ENCODE results near the gene BCAS3. TPM values are rescaled to one million over a fixed set of nuclear protein-coding genes. Genes with fewer than 3 reads are reported as not detected.

Gene BCAS3
- total RNA-seq, 1 experiment from 2014 or later: 4.2 TPM

DNA sequence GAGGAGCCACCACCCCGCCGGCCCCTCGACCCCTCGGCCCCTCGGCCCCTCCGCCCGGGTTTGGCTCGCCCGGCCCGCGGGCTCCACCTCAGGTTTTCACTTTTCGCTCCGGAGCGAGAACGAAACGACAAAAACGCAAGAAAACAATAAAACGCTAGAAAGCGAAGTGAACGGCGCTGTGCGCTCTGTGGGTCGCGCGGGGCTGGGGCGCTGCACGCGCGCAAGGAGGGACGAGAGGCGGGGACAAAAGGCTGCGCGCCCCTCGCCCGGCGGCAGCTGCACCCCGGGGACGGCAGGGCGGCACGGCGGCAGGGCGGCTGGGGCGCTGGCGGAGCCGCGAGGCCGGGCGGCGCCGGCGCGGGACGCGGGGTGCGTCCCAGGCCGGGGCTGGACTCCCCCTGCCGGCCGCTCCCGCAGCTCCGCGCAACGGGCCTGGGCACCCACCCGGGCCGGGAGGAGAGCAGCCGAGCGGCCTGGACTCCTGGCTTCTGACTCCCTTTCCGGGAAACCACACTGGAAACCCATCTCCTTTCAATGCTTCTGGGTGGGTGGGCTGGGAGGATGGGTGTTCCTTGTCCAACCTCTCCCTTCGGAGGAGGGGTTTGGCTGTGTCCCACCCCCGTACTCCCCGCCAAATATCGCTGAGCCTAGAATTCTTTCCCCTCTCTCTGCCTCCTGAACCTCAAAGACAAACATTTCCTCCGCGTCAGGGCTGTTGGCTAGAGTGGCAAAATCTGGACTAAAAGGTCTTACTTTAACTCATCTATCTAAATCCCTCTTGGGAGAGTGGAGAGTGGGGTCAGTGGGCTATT, 731.9 kb downstream of the BCAS3 start:
- DNase-seq (ENCODE audit: low read depth): peak; percentile 69

DNA sequence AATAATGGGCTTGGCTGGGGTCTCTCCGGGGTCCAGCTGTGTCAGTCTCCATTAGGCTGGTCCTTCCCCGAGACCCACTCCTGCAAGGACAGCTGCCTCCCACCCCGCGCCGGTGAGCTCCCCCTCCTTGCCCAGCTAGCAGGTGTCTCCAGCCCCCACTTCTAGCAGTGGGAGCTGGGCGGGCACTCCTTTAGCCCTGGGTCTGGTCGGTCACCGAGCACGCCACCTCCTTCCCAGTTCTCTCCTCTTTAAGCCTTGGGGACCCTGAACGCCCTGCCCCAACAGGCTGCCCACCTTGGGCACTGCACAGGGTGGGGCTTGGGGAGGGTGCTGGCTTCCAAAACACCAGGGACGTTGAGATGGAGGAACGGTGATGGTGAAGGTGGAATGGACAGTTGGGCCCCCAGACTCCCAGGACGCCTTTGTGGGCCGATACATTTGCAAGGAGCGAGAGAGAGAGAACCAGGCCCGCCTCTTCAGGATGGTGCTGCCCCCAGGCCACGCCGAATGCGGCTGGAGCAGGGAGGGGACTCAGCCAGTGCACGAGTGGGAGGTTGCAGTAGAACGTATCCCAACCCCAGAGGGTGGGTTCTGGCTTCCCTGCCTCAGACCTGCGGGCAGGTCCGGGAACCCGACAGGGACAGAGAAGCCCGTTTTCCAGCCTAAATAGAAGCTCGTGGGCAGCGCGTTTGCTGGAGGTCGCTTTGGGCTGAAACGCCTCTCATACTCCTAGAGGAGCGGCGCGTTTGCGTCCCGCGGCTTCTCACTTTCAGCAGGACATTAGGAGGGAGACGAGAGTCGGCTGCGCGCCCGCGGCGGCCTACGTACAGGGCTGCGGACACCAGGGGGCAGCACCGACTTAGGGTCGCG, 732.7 kb downstream of the BCAS3 start:
- DNase-seq (ENCODE audit: low read depth): peak; percentile 59

DNA sequence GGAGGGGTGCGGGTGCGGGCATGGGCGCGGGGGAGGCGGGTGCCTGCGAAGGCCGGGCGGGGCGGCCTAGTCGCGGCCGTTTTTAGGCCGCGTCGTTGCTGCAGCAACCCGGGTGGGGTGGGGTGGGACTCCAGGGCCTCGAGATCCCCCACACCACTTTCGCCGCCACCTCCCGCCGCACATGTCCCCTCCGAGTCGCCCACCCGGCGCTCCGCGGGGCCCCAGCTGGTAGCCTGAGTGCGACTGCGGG, 733.3 kb downstream of the BCAS3 start:
- DNase-seq (ENCODE audit: low read depth): peak; percentile 7

DNA sequence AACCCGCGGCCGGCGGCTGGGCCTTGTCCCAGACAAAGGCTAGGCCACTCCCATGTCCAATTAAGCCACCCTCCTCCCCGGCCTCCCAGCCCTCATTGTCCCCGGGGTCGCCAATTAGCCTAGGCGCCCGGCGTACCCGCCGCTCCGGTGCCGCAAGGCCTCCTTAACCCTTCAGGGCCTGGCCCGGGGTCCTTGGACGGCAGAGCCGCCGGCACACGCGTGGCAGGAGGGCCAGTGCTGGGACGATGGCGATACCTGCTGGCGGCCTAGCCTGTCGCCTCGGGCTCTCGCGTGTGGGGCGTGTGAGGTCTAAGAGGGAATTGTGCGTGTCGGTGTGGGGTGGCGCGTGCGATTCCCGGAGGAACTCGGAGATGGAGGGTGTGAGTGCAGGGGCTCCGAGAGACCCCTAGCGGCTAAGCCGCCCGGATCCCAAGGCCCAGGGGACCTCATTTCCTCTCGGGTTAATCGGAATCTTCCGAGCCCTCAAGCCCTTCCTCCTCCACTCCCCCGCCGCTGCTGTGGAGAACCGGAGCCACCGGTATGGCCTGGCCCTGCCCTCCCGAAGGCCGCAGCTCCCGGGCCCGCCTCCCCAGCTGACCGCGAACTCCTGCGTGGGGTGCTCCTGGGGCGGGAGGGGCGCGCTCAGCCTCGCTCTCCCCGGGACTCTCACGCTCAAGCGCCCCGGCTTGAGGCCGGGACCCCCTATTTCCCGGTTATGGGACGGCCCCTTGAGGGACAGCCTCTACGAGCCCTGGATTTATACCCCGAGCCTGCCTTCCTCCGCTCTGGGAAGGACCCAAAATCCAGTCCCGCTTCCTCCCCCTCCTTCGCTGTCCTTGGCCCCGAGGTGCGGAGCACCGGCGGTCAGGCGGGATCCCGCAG, 733.9 kb downstream of the BCAS3 start:
- DNase-seq (ENCODE audit: low read depth): peak; percentile 62

DNA sequence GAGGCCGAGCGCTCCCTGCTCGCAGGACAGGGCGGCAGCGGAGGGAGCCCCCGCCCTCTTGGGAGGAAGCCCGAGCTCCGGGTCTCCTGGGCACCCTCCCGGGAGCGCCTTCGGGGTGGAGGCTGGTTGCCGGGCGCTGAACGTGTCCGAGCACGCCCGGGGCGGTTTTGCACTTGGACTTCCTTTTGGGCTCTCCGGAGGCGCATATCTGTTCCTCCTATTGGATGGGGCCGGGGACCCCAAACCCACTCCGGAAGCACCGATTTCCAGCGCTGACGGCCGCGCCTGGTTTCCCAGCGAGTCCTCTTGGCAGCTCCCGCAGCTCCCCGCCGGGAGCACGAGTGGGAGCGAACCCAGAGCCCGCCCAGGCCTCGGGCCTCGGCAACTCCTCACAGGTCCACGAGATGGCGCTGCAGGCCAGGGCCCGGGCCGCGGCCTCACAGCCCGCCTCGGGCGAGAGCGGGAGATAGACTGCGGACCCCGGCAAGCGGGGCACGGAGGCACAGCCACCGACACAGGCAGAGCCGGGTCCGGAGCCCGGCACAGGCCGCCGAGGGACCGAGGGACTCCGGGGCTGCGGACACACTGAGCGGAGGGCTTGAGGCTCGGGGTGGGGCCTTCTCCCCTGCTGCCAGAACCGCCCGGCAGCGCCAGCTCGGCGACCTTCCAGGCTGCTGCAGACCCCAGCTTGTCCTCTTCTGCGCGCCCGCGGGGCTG, 734.6 kb downstream of the BCAS3 start:
- DNase-seq (ENCODE audit: low read depth): peak; percentile 74

DNA sequence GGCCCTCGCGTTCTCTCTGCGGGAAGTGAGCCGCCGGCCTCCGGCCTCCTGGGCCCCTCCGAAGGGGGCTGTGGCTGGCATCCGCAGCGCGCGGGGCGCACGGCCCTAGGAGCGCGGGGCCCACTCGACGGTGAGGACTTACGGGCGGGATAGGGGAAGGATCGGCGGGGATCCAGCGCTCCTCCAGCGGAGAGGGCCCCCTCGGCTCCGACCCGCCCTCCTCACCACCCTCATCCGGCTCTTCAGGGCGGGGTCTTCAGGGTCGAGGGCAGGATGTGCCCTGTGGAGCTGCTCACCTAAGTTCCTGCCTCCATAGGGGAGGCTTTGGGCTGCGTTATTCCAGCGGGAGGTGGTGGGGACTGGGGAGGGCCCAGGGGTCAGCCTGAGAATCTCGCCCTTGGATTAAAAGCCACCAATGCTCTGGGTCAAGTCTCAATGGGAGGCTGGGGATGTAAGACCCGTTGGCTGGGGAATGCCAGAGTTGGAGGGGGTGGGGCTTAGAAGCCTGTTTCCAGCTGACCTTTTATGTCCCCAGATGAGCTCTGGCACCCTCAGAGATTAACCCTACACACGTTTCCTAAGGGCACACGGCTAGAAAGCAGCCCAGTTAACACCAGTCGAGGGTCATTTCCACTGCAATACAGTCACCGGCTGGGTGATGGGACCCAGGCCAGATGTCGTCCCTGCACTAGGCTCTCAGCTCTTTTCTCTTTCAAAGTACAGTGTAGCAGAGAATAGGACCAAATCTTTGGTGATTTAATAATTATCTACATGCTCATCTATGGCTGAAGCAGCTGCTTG, 735.4 kb downstream of the BCAS3 start:
- DNase-seq (ENCODE audit: low read depth): no peak

DNA sequence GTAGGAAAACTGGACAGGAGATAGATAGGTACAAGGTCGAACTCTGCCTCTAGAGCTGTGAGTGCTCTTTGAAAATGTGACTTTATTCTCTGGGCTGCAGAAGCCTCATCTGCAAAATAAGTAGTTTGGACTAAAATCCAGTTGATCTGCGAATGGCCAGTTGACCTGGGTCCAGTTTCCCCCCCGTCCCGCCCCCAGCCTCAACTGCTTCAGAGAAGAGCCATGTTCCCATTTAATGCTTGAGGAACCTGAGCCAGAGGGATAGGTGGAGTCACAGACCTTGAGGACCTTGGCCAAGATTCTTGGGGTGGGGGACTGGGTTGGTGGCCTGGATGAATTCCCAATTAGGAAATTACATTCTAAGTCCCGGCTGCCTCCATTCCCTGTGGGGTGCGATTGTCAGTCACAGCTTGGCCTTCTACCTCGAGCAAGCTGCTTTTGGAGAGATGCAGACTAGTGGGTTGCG, 736.0 kb downstream of the BCAS3 start:
- no peak for DNase-seq (ENCODE audit: low read depth)

DNA sequence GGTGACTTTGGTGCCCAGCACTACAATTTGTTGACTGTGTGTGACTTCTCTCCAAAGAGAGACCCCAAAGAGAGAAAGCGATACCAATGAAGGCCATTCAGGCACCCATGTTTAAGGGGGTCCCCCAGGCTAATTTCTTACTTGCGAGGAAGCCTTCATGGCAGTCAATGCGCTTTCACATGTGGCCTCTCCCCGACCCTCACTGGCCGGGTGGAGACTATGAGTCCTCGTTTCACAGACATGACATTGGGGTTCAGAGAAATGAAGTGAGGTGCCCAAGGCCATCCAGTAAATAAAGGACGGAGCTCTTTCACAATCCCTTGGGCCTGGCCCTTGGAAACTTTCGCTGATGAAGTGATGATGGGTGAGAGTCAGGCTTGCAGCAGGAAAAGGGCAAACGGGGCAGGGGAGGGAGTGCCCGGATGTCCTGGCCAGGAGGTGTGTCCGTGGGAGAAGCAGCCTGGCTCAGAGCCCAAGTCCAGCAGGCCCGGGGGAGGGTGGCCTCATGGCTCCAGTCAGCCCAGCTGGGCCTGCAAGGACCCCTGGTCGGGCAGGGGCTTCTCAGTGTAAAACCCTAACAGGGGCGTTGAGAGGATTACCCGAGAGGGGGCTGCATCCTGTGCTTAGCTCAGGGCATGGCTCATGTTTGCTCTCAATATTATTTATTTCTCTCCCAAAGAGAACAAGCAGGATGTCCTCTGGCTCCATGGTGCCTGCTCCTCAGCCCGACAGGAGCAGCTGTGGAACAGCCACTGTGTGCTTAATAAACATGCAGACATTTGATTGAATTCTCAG, 736.7 kb downstream of the BCAS3 start:
- DNase-seq (ENCODE audit: low read depth): no peak

DNA sequence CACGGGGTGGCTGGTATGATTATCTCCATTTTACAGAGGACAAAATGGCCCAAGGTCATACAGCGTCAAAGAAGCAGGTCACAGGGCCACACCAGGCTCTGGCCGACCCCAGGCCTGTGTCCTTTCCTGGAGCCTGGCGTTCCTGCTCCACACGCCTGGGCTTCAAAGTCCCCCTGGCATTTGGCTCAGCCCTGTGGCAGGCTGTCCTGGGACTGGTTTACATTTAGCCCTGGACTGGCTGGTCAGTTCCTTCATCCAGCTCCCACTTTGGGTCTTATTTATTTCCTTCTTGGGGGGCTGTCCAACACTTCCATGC, 737.2 kb downstream of the BCAS3 start:
- no peak for DNase-seq (ENCODE audit: low read depth)

DNA sequence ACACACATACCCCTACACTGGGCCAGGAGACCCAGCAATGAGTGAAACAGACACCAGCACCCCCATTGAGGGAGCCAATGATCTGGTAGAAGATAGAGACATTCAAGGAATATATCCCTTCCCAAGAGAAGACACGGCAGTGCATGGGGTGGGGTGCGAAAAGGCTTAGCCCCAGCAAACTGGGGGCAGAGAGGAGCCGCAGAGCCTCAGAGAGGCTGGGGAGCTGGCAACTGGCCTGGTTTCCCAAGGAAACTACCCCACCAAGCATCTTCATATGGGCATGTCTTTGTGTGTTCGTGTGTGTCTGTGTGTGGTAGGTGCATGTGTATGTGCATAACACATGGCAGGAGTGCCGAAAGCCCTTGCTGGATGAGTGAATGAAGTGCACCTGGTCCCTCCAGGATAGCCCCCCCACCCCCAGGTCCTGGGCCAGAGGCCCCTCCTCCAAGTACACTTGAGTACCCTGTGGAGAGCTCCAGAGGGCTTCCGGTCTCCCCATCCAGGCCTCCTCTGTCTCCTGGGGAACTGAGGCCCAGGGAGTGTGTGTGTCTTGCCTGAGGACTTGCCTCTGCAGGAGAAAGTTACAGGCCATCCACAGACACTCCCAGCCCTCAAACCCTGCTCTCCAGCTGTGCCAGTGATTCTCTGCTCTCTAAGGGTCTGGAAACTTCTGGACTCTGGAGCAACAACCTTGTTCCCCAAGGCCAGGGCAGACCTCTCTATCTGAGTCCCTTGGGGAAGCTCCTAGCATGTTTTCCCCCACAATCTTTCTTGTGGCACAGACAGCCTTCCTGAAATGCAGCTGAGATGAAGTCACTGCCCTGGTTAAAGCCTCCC, 737.9 kb downstream of the BCAS3 start:
- DNase-seq (ENCODE audit: low read depth): no peak

DNA sequence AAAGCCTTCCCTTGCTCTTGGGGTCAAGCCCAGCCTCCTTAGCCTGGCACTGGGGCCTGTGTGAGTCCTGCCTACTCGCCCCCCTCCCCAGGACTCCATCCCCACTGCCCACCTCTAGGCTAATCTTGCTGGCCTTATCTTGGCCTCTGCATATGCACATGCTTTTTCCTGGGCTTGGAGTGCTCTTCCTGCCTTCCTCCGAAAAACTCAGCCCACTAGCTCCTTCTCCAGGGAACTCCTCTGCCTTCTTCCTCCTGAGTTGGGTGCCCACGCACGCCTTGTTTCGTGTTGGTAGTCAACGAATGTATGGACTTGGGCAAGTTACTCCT, 738.5 kb downstream of the BCAS3 start:
- no peak for DNase-seq (ENCODE audit: low read depth)

DNA sequence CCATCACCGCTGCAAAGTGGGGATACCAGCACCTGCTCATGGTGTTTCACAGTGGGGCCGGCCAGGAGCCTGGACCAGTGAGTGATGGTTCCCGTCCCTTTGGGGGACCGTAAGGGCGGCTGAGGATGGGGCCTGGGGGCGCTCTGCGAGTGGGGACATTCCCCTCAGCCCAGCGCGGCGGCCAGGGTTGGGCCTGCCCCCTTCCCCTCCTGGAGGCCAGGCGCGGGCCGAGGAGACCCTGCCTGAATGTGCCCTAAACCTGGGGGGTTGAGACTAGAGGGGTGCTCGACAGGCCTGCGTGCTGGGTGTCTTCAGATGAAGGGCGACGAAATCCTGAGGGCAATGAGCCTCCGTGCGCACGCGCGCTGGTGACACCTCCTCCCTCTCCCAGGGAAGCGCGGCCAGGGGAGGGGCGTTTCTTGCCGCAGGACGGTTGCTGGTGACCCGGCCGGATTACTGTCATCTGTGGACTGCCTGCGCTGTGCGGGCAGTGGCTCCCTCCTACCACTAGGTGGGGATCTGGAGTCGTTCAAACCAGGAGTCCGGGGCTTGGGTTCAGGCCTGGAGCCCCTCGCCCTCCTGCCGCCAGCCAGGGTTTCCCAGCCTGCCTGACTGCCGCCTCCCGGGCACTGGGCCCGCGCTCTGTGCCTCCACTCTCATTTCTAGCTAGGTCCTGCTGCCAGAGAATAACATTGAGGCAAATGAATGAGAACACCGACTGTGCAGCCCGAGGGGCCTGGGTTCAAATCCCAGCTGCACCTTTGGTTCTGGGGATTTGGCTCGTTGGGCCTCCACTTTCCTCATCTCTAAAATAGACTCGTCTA, 739.1 kb downstream of the BCAS3 start:
- peak; percentile 80 for DNase-seq (ENCODE audit: low read depth)

DNA sequence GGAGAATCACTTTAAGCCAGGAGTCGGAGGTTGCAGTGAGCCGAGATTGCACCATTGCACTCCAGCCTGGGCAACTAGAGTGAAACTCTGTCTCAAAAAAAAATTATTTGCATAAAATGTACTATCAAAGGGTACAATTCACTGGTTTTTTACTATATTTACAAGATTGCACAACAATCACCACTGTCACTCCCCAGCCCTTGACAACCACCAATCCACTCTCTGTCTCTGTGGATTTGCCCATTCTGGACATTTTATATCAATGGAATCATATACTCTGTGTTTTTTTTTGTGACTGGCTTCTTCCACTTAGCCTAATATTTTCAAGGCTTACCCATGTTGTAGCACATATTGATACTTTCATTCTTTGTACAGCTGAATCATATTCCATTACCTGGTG, 740.8 kb downstream of the BCAS3 start:
- DNase-seq (ENCODE audit: low read depth): no peak

DNA sequence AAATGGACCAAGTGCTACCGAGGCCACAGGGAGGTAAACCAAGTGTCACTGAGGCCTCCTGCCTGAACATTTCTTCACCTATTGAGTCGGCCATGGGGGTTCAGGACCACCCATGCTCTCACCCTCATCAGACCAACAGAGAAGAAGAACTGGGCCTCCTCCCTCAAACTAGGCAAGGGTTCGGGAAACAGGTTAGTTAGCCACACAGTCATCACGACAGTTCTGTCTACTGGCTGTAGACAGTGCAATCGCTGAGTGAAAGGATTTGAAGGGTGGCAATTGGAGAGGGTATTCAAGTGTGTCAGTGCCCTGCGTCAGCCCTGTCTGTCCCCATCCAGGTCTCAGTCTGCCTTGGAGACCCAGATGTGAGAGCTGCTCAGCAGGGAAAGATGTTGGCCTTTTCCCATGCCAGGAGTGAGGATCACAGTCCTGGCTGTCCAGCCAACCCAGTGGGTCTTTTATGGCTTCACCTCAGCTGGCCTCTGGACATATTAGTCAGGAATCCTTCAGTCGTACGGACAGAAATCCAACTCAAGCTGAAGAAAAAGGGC, 741.9 kb downstream of the BCAS3 start:
- DNase-seq (ENCODE audit: low read depth): no peak

DNA sequence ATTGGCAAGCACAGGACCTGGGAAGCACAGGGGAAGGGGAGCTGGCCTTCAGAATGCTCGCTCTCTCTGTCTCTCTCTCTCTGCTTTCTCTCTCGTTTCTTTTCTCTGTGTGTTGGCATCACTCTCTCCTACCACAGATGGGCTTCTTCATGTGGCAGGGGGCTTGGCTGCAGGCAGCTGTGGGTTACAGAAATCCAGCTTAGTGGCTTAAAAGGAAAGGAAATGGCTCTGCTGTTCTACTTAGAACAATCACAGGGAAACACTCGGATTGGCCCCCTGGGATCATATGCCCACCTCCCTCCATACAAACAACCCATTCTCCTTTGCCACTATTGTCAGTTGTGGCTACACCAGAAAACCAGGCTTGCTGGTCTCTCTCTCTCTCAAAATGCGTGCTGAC, 742.4 kb downstream of the BCAS3 start:
- no peak for DNase-seq (ENCODE audit: low read depth)

DNA sequence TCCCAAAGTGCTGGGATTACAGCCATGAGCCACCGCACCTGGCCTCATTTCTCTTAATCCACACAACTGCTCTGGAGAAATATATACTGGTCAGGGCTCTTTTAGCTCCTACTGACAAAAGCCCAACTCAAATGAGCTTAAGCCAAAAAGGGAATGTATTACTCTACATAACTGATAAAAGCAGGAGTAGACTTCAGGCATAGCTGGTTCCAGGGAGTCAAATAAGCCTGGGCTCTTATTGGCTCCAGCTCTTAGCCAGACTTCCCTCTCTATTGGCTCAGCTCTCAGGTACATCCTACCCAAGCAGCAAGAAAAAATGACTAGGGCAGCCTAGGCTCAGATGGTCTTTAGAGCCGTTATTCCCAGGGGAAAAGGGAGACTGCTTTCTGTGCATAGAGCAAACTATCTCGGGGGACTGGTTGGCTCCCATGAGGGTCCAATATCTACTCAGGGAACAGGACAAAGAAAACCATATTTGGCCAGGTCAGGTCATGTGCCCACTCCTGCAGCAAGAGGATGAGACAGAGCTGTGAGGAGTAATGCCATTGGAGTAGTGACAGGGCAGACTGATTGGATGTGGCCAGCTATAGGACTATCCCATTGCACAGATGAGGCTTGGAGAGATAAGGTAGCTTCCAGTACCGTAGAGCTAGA, 743.2 kb downstream of the BCAS3 start:
- no peak for DNase-seq (ENCODE audit: low read depth)

DNA sequence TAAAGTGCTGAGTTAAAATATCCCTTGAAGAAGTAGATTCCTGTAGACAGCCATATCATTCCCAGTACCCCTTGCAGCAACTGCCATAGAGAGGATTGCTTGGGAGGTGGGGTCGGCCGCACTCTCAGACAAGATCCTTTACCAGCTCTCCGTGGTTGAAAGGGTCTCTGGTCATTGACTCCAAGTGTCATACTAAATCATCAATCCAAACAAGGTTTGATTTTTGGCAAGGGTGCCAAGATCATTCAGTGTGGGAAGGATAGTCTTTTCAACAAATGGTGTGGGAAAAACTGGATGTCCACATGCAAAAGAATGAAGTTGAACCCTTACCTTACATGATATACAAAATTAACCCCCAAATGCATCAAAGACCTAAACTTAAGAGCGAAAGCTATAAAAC, 743.8 kb downstream of the BCAS3 start:
- DNase-seq (ENCODE audit: low read depth): no peak

Data from Daoy (cell line).